Esophagus squamous epithelium (tissue), 4 donors: ENCODE results near the gene CD200.

ENCODE experiments used
- POLR2A ChIP-seq, 4 donors: fragments of 450-650 bp; IDR thresholded peaks; one replicate each; pipeline ENCODE4 v1.6.1; 2017; ENCODE audit warnings: antibody characterized with exemption in 4 of 4, mild to moderate bottlenecking in 4 of 4, moderate library complexity in 3 of 4
- TF ChIP-seq, protein P1 (sequence below), 6 experiments: fragments of 450-650 bp in 4 of 6; fragments of 200-600 bp in 2 of 6; sonication (generic) in 2 of 6; IDR thresholded peaks; one replicate each; pipeline ENCODE4 v1.5.1; 2016 to 2019; ENCODE audit warnings: antibody characterized with exemption in 6 of 6, mild to moderate bottlenecking in 4 of 6, moderate library complexity in 4 of 6

DNA sequence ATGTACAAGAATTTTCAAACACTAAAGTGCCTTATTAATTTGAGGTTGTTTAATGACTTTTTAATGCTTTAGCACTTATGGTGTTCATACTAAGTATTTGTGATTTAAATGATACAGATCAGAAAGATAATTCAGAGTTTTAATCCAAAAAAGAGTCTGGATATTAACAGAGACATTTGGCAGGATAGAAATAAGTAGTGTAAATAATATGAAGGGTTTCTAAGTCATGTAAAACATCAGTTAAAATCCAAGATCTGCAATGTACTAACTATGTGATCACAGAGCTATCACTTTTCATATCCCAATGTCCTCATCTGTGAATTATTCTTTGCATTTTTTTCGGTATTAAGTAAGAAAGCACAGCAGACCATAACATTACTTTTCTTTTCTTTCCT lies 62.9 kb downstream of the CD200 start:
- TF ChIP-seq POLR2A (IDR thresholded peaks at IDR 0.05), result no peak
- TF ChIP-seq, protein P1, sequence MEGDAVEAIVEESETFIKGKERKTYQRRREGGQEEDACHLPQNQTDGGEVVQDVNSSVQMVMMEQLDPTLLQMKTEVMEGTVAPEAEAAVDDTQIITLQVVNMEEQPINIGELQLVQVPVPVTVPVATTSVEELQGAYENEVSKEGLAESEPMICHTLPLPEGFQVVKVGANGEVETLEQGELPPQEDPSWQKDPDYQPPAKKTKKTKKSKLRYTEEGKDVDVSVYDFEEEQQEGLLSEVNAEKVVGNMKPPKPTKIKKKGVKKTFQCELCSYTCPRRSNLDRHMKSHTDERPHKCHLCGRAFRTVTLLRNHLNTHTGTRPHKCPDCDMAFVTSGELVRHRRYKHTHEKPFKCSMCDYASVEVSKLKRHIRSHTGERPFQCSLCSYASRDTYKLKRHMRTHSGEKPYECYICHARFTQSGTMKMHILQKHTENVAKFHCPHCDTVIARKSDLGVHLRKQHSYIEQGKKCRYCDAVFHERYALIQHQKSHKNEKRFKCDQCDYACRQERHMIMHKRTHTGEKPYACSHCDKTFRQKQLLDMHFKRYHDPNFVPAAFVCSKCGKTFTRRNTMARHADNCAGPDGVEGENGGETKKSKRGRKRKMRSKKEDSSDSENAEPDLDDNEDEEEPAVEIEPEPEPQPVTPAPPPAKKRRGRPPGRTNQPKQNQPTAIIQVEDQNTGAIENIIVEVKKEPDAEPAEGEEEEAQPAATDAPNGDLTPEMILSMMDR (IDR thresholded peaks at IDR 0.05), result no peak
